Mesothelial cell of epicardium (in vitro differentiated cells): ENCODE measurements around the gene GRK5. TPM values are rescaled to one million over a fixed set of nuclear protein-coding genes. Genes with fewer than 3 reads are reported as not detected.

ENCODE experiments used
- DNase-seq, 2 experiments: peaks; one replicate each; pipeline ENCODE4 v3.0.0; 2021; ENCODE audit warnings: low spot score in 2 of 2; ENCODE audit not compliant: unreplicated experiment in 2 of 2
- H3K27ac Mint-ChIP-seq: 2 replicates; pipeline ENCODE4 v1.8.0; 2021; ENCODE audit warnings: mixed read lengths
- H3K27me3 Mint-ChIP-seq: 2 replicates; pipeline ENCODE4 v1.8.0; 2021; ENCODE audit warnings: low read depth, mixed read lengths
- H3K36me3 Mint-ChIP-seq: 2 replicates; pipeline ENCODE4 v1.8.0; 2021; ENCODE audit warnings: mixed read lengths
- H3K4me1 Mint-ChIP-seq: 2 replicates; pipeline ENCODE4 v1.8.0; 2021; ENCODE audit warnings: mixed read lengths
- H3K4me3 Mint-ChIP-seq: 2 replicates; pipeline ENCODE4 v1.8.0; 2021; ENCODE audit warnings: mild to moderate bottlenecking, moderate library complexity, mixed read lengths
- H3K9me3 Mint-ChIP-seq: 2 replicates; pipeline ENCODE4 v1.8.0; 2021; ENCODE audit warnings: mixed read lengths
- total RNA-seq: library from RNA; stranded (reverse); gene quantifications from 3 replicates; pipeline ENCODE4 v1.2.1, GENCODE V29; 2021
- TF ChIP-seq, protein P1 (sequence below): fragments of 200-600 bp; sonication (generic); IDR thresholded peaks from one replicate; pipeline ENCODE4 v1.5.0; 2021; ENCODE audit warnings: antibody characterized with exemption; ENCODE audit not compliant: unreplicated experiment

GRK5 gene
- total RNA-seq, 1 donor from 2014 or later: 14.5 TPM

DNA sequence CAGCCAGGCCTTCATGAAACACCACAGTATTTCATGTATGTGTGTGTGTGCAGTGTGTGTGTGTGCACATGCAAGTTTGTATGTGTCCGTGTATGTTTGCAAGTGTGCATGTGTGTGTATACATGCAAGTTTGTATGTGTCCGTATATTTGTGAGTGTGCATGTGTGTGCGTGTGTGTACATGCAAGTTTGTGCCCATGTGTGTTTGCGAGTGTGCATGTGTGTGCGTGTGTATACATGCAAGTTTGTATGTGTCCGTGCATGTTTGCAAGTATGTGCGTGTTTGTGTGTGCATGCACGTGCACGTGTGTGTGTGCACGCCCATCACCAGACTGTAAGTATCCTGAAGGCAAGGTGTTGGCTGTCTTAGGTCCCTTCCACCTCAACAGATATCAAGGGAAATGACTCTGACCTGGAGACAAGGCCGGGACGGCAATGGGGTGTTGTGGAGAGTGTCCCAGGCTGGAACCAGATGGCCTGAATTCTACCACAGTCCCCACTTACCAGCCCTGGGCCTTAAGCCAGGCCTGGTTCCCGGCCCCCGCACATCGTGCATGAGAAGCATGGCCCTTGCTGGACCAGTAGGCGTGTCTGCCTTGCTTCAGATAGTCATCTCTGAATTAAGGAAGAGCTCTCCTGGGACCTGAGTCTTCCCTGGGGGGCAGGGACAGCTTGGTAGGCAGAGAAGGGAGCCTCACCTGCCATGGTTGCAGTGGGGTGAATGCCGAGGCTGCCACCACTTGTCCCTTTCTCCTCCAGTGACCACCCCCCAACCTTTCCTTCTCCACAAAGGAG lies 140.0 kb downstream of the GRK5 start:
- Mint-ChIP-seq H3K36me3 (peaks cover 6% of the 10 kb centered on the region), H3K4me3 (no peak overlapping the region), H3K9me3 (peaks cover 9% of the 10 kb centered on the region), H3K27ac (no peak overlapping the region), H3K4me1 (peaks cover 15% of the 10 kb centered on the region), H3K27me3 (no peaks in the 10 kb centered on the region)
- TF ChIP-seq, protein P1, sequence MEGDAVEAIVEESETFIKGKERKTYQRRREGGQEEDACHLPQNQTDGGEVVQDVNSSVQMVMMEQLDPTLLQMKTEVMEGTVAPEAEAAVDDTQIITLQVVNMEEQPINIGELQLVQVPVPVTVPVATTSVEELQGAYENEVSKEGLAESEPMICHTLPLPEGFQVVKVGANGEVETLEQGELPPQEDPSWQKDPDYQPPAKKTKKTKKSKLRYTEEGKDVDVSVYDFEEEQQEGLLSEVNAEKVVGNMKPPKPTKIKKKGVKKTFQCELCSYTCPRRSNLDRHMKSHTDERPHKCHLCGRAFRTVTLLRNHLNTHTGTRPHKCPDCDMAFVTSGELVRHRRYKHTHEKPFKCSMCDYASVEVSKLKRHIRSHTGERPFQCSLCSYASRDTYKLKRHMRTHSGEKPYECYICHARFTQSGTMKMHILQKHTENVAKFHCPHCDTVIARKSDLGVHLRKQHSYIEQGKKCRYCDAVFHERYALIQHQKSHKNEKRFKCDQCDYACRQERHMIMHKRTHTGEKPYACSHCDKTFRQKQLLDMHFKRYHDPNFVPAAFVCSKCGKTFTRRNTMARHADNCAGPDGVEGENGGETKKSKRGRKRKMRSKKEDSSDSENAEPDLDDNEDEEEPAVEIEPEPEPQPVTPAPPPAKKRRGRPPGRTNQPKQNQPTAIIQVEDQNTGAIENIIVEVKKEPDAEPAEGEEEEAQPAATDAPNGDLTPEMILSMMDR: no peak
- DNase-seq: no peak

DNA sequence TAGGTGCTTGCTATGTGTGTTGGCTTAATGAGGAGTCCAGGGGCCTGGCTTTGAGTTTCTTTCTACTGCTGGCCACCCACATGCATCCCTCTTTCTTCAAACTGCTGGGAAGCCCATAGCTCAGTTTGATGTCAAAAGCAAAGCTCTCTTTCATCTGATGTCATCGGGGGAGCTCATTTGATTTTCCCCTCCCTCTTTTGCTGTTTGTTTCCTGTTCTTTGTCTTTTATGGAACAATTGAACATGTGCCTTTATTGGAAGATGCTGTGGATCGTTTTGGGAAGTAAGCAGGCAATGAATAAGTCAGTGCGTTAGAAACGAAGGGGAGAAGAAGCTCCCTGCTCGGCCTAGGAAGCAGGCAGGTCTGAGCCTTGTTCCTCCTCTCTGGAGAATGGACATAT lies 140.7 kb downstream of the GRK5 start:
- H3K9me3 Mint-ChIP-seq: peaks cover 9% of the 10 kb centered on the region
- no peak overlapping the region for H3K27ac Mint-ChIP-seq
- peaks cover 10% of the 10 kb centered on the region for H3K4me1 Mint-ChIP-seq
- peaks cover 6% of the 10 kb centered on the region for H3K36me3 Mint-ChIP-seq
- TF ChIP-seq, protein P1: no peak
- no peak overlapping the region for H3K4me3 Mint-ChIP-seq
- H3K27me3 Mint-ChIP-seq: no peaks in the 10 kb centered on the region
- no peak for DNase-seq

DNA sequence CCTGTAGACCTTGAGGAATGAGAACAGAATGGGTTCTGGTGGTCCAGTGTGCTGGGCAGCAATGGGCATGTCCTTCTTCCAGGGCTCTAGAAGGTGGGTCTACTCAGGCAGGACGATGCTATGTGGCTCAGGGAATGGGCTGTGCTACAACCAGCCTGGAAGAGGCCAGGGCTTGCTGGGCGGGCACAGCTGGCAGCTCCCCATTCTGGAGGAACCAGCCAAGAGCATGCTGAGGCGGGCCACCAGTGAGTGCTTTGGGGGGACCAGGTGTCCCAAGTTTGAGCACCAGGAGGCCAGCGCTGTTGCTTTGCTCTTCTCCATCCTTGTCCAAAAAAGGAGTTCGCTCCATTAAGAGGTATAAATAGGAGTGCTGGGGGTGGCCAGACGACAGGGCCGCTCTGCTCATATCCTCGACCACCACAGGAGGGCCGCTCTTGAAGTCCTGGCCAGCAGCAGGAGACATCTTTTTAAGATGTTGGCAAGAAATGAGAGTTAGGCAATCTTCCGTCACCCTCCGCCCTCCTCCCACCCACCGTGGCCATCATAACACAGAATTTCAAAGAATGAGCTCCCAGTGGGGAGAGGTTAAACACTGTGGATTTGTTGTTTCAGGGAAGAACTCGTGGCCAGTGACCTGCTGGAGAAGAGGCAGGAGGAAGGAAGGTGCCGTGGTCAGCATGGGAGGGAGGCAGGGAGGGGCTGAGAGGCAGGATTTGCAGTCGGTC lies 141.3 kb downstream of the GRK5 start:
- Mint-ChIP-seq H3K4me3 (no peak overlapping the region), H3K27ac (no peak overlapping the region), H3K27me3 (no peaks in the 10 kb centered on the region), H3K4me1 (peaks cover 10% of the 10 kb centered on the region), H3K36me3 (peaks cover 6% of the 10 kb centered on the region), H3K9me3 (peaks cover 9% of the 10 kb centered on the region)
- no peak for DNase-seq
- TF ChIP-seq, protein P1: no peak

DNA sequence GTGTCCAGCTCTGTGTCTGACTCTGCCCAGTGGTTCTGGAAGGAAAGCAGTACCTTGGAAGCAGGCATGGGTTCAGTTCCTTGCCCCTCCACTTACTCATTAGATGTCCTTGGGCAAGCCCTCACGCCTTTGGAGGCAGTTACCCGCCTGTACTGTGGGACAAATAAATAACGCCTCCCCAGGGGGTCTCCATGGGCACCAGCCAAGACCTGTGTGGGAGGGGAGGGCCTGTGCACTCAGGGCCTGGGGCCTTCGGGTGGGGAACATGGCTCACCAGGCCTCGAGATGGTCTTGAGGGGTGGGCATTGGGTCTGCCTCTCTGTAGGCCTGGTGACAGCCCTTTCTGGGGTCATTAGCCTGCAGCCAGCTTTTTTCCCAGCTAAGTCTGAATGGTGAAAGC lies 142.0 kb downstream of the GRK5 start:
- H3K4me1 Mint-ChIP-seq: peaks cover 10% of the 10 kb centered on the region
- H3K27ac Mint-ChIP-seq: no peak overlapping the region
- H3K9me3 Mint-ChIP-seq: peaks cover 9% of the 10 kb centered on the region
- TF ChIP-seq, protein P1: no peak
- no peaks in the 10 kb centered on the region for H3K27me3 Mint-ChIP-seq
- DNase-seq: no peak
- H3K4me3 Mint-ChIP-seq: no peak overlapping the region
- H3K36me3 Mint-ChIP-seq: peaks cover 6% of the 10 kb centered on the region

GRCh38 chr10:119349937-119350501 lies 142.6 kb downstream of the GRK5 start:
- Mint-ChIP-seq H3K36me3 (peaks cover 6% of the 10 kb centered on the region), H3K27ac (no peak overlapping the region), H3K4me1 (peaks cover 10% of the 10 kb centered on the region), H3K4me3 (no peak overlapping the region), H3K27me3 (no peaks in the 10 kb centered on the region), H3K9me3 (peaks cover 9% of the 10 kb centered on the region)
- TF ChIP-seq, protein P1: no peak
- no peak for DNase-seq
